ENCODE measurements around the gene UNC13A. TPM values are rescaled to one million over a fixed set of nuclear protein-coding genes. Genes with fewer than 3 reads are reported as not detected.

Gene UNC13A
- total and polyA plus RNA-seq, 2 of the 8 experiments (the other 6 are each of a cell fraction or from before 2014, with no cell fraction given) = 13.1 to 47.6 TPM

- CTCF ChIA-PET (ENCODE audit: partially characterized antibody) = interaction anchor here (0.9 to 5.7 kb wide), 9 partner anchors 9 to 183 kb away, joined by 3 to 34 read pairs (median 7); no protein-coding TSS in a partner anchor
- Histone ChIP-seq H3K56ac (replicated peaks; ENCODE audit: insufficient read length, low read depth, low read length) (no peak overlapping the region), H2BK12ac (ENCODE audit: low read depth, low read length) (no peak overlapping the region), H3K18ac (ENCODE audit: extremely low read depth, low read length) (no peak overlapping the region), H2BK20ac (ENCODE audit: low read length) (no peak overlapping the region), H3K9ac (replicated peaks in 1 of 4; ENCODE audit: extremely low read depth in 1 of 4, low read depth in 3 of 4, low read length in 3 of 4) (no peak overlapping the region), H3K79me1 (ENCODE audit: low read depth, low read length) (no peaks in the 10 kb centered on the region), H3K4me3 (ENCODE audit: extremely low read depth in 1 of 4, insufficient read depth in 2 of 4, low read depth in 3 of 4, low read length in 4 of 4) (no peak overlapping the region), H3K4ac (replicated peaks; ENCODE audit: insufficient read length, low read depth, low read length) (no peak overlapping the region), H2BK5ac (ENCODE audit: low read depth, low read length) (no peak overlapping the region), H3K23me2 (ENCODE audit: low read depth, low read length) (peaks cover 4% of the 10 kb centered on the region; the same call in 1 of the 2 replicates), H2AFZ (ENCODE audit: low read length) (no peak overlapping the region), H3K36me3 (ENCODE audit: control insufficient read depth in 2 of 4, insufficient read depth in 4 of 4, low read length in 3 of 4) (no peaks in the 10 kb centered on the region), H3K4me1 (replicated peaks in 1 of 4; ENCODE audit: control insufficient read depth in 3 of 4, insufficient read depth in 4 of 4, low read length in 3 of 4) (peaks cover 0 to 7% (median 2%) of the 10 kb centered on the region in 4 experiments; a peak in 4 of 7 replicates), H4K91ac (replicated peaks; ENCODE audit: insufficient read length, low read length) (no peak overlapping the region), H3K27ac (ENCODE audit: low read depth, low read length) (no peak overlapping the region), H3K23ac (ENCODE audit: insufficient read length) (no peak overlapping the region), H3K14ac (ENCODE audit: insufficient read length) (no peak overlapping the region), H3K79me2 (ENCODE audit: control insufficient read depth in 1 of 2, insufficient read depth in 2 of 2, low read length in 2 of 2) (no peaks in the 10 kb centered on the region), H2BK120ac (replicated peaks; ENCODE audit: low read depth, low read length) (no peak overlapping the region), H4K8ac (ENCODE audit: extremely low read depth, insufficient read depth, low read length) (no peak overlapping the region), H3K27me3 (replicated peaks in 1 of 4; ENCODE audit: control insufficient read depth in 3 of 4, extremely low read depth in 1 of 4, insufficient read depth in 3 of 4, low read length in 3 of 4) (no peaks in the 10 kb centered on the region; a peak in 1 of 7 replicates), H2AK5ac (ENCODE audit: low read depth, low read length) (no peak overlapping the region), H3K4me2 (ENCODE audit: insufficient read depth in 1 of 2, low read depth in 2 of 2, low read length in 2 of 2) (no peak overlapping the region), H4K20me1 (replicated peaks in 1 of 2; ENCODE audit: control insufficient read depth in 1 of 2, insufficient read depth in 2 of 2, low read length in 2 of 2) (peaks cover 0 to 6% of the 10 kb centered on the region in 2 experiments), H3K9me3 (ENCODE audit: insufficient read depth in 2 of 2, low read depth in 1 of 2, low read length in 1 of 2) (no peaks in the 10 kb centered on the region), H2BK15ac (ENCODE audit: low read length) (no peak overlapping the region), H4K5ac (ENCODE audit: insufficient read length, low read depth, low read length) (no peak overlapping the region)
- DNase-seq (ENCODE audit: low read depth in 1 of 2, low spot score in 2 of 2) (no peak), FAIRE-seq (no peak)
- 93% methylated on average over 9 of the region's 9 CpGs; no CpG with 5 or more reads in 1 of the 2 experiments for WGBS, 2 experiments (ENCODE audit: extremely low coverage in 1 of 2, insufficient coverage in 1 of 2, insufficient read length in 1 of 2, insufficient replicate concordance in 2 of 2, low coverage in 1 of 2, low lambda C conversion rate in 2 of 2, missing lambda C conversion rate in 1 of 2)
- POLR2A ChIA-PET (ENCODE audit: partially characterized antibody) = interaction anchor here (0.7 kb wide), 1 partner anchor 83 kb away, joined by 3 read pairs; no protein-coding TSS in a partner anchor
- TF ChIP-seq RNF2 (IDR thresholded peaks at IDR 0.05; ENCODE audit: borderline replicate concordance, low read depth, low read length, missing control alignments, poor library complexity, severe bottlenecking) (no peak), TCF12 (IDR thresholded peaks at IDR 0.05; ENCODE audit: low read depth, low read length) (no peak), BRCA1 (IDR thresholded peaks at IDR 0.05; ENCODE audit: low read depth, low read length) (no peak), SP2 (IDR thresholded peaks at IDR 0.05; ENCODE audit: low read length) (no peak), ZNF274 (IDR thresholded peaks at IDR 0.05; ENCODE audit: borderline replicate concordance, extremely low read depth, low read length) (no peak), RAD21 (IDR thresholded peaks at IDR 0.05 in 1 of 2, conservative IDR thresholded peaks at IDR 0.05 in 1 of 2; ENCODE audit: low read depth in 2 of 2, low read length in 2 of 2) (no peak), TAF1 (IDR thresholded peaks at IDR 0.05; ENCODE audit: low read depth, low read length) (no peak)
- TF ChIP-seq, protein P1, sequence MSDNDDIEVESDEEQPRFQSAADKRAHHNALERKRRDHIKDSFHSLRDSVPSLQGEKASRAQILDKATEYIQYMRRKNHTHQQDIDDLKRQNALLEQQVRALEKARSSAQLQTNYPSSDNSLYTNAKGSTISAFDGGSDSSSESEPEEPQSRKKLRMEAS (IDR thresholded peaks at IDR 0.05) = no peak
Observed at GRCh38 chr19:17607936-17608335, 80.2 kb downstream of the UNC13A start.
